Measurements from ENCODE around the gene KLK13.

DNA sequence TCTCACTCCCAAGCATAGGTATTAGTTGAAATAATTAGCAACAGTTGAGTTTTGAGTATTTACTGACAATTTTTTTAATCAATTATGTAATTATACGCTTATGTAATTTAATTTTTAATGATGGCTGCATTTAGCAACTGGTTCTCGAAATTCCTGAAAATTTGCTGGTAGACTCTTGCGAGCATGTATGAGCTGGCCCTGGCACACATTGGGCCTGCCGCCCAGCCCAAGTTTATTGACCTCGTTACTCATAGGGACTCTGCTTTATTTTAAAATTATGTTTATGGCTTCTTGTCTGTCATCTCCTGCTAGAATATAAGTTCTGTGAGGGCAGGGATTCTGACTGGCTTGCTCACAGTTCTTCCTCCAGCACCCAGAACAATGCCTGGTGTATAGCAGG lies 11.1 kb upstream of the KLK13 start:
- TF ChIP-seq, protein P1, sequence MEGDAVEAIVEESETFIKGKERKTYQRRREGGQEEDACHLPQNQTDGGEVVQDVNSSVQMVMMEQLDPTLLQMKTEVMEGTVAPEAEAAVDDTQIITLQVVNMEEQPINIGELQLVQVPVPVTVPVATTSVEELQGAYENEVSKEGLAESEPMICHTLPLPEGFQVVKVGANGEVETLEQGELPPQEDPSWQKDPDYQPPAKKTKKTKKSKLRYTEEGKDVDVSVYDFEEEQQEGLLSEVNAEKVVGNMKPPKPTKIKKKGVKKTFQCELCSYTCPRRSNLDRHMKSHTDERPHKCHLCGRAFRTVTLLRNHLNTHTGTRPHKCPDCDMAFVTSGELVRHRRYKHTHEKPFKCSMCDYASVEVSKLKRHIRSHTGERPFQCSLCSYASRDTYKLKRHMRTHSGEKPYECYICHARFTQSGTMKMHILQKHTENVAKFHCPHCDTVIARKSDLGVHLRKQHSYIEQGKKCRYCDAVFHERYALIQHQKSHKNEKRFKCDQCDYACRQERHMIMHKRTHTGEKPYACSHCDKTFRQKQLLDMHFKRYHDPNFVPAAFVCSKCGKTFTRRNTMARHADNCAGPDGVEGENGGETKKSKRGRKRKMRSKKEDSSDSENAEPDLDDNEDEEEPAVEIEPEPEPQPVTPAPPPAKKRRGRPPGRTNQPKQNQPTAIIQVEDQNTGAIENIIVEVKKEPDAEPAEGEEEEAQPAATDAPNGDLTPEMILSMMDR (IDR thresholded peaks at IDR 0.05), result no peak
- TF ChIP-seq POLR2A (IDR thresholded peaks at IDR 0.05), result no peak
